ENCODE measurements around the gene SMIM9. TPM values are rescaled to one million over a fixed set of nuclear protein-coding genes. Genes with fewer than 3 reads are reported as not detected.

SMIM9 gene
- total RNA-seq, 2 donors from 2014 or later = not detected

DNA sequence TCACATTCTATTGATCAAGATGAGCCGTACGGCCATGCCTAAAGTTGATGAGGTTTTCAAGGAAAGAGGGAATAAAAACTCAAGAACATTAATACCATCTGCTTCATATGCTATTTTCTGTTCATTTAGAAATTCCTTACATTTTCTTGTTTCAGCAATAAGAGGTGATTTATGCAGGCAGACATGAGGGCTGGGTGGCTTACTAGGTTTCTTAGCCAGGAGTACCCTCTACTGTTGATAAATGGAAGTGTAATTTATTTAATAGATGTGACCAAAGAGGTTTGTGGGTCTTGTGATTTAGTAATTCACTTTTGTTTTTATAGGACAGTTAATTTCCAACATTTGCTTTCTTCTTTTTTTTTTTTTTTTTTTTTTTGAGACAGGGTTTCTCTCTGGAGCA, 6.4 kb upstream of the SMIM9 start:
- no peak overlapping the region for H3K4me3 ChIP-seq
- no peaks in the 10 kb centered on the region for H3K4me1 ChIP-seq (replicated peaks)
- H3K9me3 ChIP-seq = no peaks in the 10 kb centered on the region
- no peak for TF ChIP-seq POLR2AphosphoS5 (IDR thresholded peaks at IDR 0.05)
- no peak for TF ChIP-seq POLR2A (IDR thresholded peaks at IDR 0.05)
- TF ChIP-seq, protein P1, sequence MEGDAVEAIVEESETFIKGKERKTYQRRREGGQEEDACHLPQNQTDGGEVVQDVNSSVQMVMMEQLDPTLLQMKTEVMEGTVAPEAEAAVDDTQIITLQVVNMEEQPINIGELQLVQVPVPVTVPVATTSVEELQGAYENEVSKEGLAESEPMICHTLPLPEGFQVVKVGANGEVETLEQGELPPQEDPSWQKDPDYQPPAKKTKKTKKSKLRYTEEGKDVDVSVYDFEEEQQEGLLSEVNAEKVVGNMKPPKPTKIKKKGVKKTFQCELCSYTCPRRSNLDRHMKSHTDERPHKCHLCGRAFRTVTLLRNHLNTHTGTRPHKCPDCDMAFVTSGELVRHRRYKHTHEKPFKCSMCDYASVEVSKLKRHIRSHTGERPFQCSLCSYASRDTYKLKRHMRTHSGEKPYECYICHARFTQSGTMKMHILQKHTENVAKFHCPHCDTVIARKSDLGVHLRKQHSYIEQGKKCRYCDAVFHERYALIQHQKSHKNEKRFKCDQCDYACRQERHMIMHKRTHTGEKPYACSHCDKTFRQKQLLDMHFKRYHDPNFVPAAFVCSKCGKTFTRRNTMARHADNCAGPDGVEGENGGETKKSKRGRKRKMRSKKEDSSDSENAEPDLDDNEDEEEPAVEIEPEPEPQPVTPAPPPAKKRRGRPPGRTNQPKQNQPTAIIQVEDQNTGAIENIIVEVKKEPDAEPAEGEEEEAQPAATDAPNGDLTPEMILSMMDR (IDR thresholded peaks at IDR 0.05) = peak in 2 of 4 experiments; percentile 45 to 52
- DNase-seq (ENCODE audit: low spot score) = no peak
- H3K27me3 ChIP-seq (replicated peaks; ENCODE audit: insufficient read depth) = no peaks in the 10 kb centered on the region
- intact Hi-C loops (cut with DNase I) = no loop called here
- WGBS = 100% methylated on average over 2 of the region's 2 CpGs
- H3K36me3 ChIP-seq = no peaks in the 10 kb centered on the region
- no peak overlapping the region for H3K27ac ChIP-seq

- WGBS = 73% methylated on average over 1 of the region's 1 CpG
These were observed 1.7 kb upstream of the SMIM9 start for GRCh38 chrX:154836163-154836562.

GRCh38 chrX:154833746-154834274, 652 bp downstream of the SMIM9 start:
- Histone ChIP-seq H3K4me1 (replicated peaks) (no peaks in the 10 kb centered on the region), H3K36me3 (no peaks in the 10 kb centered on the region), H3K9me3 (no peaks in the 10 kb centered on the region), H3K27ac (no peak overlapping the region), H3K27me3 (replicated peaks; ENCODE audit: insufficient read depth) (no peaks in the 10 kb centered on the region), H3K4me3 (no peak overlapping the region)
- intact Hi-C loops (cut with DNase I) = no loop called here
- WGBS = 96% methylated on average over 3 of the region's 3 CpGs
- DNase-seq (ENCODE audit: low spot score) = no peak
- TF ChIP-seq POLR2A (IDR thresholded peaks at IDR 0.05) = no peak
- TF ChIP-seq, protein P1 (IDR thresholded peaks at IDR 0.05) = no peak
- no peak for TF ChIP-seq POLR2AphosphoS5 (IDR thresholded peaks at IDR 0.05)

More at GRCh38 chrX:154836163-154836562, 1.7 kb upstream of the SMIM9 start:
- no peak for DNase-seq (ENCODE audit: low spot score)
- intact Hi-C loops (cut with DNase I) = no loop called here
- Histone ChIP-seq H3K27ac (no peak overlapping the region), H3K4me3 (no peak overlapping the region), H3K27me3 (replicated peaks; ENCODE audit: insufficient read depth) (no peaks in the 10 kb centered on the region), H3K9me3 (no peaks in the 10 kb centered on the region), H3K36me3 (no peaks in the 10 kb centered on the region), H3K4me1 (replicated peaks) (no peaks in the 10 kb centered on the region)
- TF ChIP-seq POLR2A (IDR thresholded peaks at IDR 0.05) (no peak), POLR2AphosphoS5 (IDR thresholded peaks at IDR 0.05) (no peak)
- TF ChIP-seq, protein P1 (IDR thresholded peaks at IDR 0.05) = no peak

DNA sequence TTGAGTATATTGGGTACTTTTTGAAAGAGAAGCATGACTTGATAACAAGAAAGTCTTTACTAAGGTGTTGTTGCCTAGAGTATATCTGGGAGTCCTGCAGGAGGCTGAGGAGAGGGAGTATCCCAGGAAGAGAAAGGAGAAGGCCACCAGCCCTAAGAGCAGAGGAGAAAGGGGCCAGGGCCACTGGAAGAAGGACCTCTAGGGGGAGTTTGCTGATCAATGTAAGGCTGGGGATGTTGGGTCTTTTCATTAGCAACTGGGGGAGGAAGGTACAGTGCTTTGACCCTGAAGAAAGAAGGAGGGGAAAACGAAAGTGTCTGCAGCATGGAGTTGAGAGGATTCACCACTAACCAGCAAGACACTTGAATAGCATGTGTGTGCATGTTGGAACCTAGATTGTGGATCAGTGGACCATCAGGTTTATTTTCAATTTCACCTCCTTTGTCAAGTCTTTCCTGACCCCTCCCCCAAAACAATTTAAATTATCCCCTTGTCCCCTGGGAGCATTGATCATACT, 4.5 kb downstream of the SMIM9 start:
- Histone ChIP-seq H3K9me3 (no peaks in the 10 kb centered on the region), H3K36me3 (no peaks in the 10 kb centered on the region), H3K27ac (no peak overlapping the region), H3K4me3 (no peak overlapping the region), H3K4me1 (replicated peaks) (no peaks in the 10 kb centered on the region), H3K27me3 (replicated peaks; ENCODE audit: insufficient read depth) (no peaks in the 10 kb centered on the region)
- intact Hi-C loops (cut with DNase I) = no loop called here
- no peak for DNase-seq (ENCODE audit: low spot score)
- WGBS = 55% methylated on average over 1 of the region's 1 CpG
- TF ChIP-seq, protein P1 (IDR thresholded peaks at IDR 0.05) = no peak
- TF ChIP-seq POLR2AphosphoS5 (IDR thresholded peaks at IDR 0.05) (no peak), POLR2A (IDR thresholded peaks at IDR 0.05) (no peak)

- DNase-seq (ENCODE audit: low spot score) = no peak
- H3K9me3 ChIP-seq = no peaks in the 10 kb centered on the region
- intact Hi-C loops (cut with DNase I) = no loop called here
- no peak overlapping the region for H3K27ac ChIP-seq
- TF ChIP-seq, protein P1 (IDR thresholded peaks at IDR 0.05) = no peak
- TF ChIP-seq POLR2A (IDR thresholded peaks at IDR 0.05) (no peak), POLR2AphosphoS5 (IDR thresholded peaks at IDR 0.05) (no peak)
- no peaks in the 10 kb centered on the region for H3K4me1 ChIP-seq (replicated peaks)
- no peak overlapping the region for H3K4me3 ChIP-seq
- no peaks in the 10 kb centered on the region for H3K27me3 ChIP-seq (replicated peaks; ENCODE audit: insufficient read depth)
- no peaks in the 10 kb centered on the region for H3K36me3 ChIP-seq
These were observed 5.3 kb downstream of the SMIM9 start for GRCh38 chrX:154829134-154829533.

Measured in prostate gland (tissue), 2 donors.